Right lobe of liver (tissue), 6 donors: ENCODE measurements around the gene ATXN1. TPM values are rescaled to one million over a fixed set of nuclear protein-coding genes. Genes with fewer than 3 reads are reported as not detected.

ENCODE experiments used
- ATAC-seq, 4 donors: fragments of 200-7000 bp; cut with Tn5 transposase; one replicate each; pipeline ENCODE4 v1.9.1; 2020; ENCODE audit warnings: mild to moderate bottlenecking in 4 of 4, moderate library complexity in 4 of 4
- DNase-seq, 3 donors: peaks; one replicate each; pipeline ENCODE4 v3.0.0-alpha.2; 2020
- H3K27ac ChIP-seq, 3 donors: fragments of 200-600 bp; one replicate each; pipeline ENCODE4 v1.8.0; 2022
- H3K27me3 ChIP-seq, 2 donors: fragments of 200-600 bp; one replicate each; pipeline ENCODE4 v1.8.0; 2022
- H3K36me3 ChIP-seq, 4 donors: fragments of 200-600 bp; sonication (generic) in 1 of 4; one replicate each; pipeline versions ENCODE4 v1.5.1 to v1.8.0; 2017 to 2022; ENCODE audit warnings: control low read depth in 1 of 4
- H3K4me1 ChIP-seq, 4 donors: fragments of 200-600 bp; sonication (generic) in 1 of 4; one replicate each; pipeline versions ENCODE4 v1.5.1 to v1.8.0; 2017 to 2022; ENCODE audit warnings: control low read depth in 1 of 4
- H3K4me3 ChIP-seq, 3 donors: fragments of 200-600 bp; one replicate each; pipeline ENCODE4 v1.8.0; 2022
- H3K9me3 ChIP-seq, 4 donors: fragments of 200-600 bp; sonication (generic) in 1 of 4; one replicate each; pipeline versions ENCODE4 v1.5.1 to v1.8.0; 2017 to 2022; ENCODE audit warnings: control low read depth in 1 of 4
- CTCF ChIP-seq, 4 donors: fragments of 200-600 bp in 3 of 4; fragments of 450-650 bp in 1 of 4; IDR thresholded peaks; one replicate each; pipeline versions ENCODE4 v1.5.1 to v1.8.0; 2016 to 2022; ENCODE audit warnings: antibody characterized with exemption in 4 of 4, mild to moderate bottlenecking in 2 of 4
- POLR2A ChIP-seq: fragments of 450-650 bp; IDR thresholded peaks from one replicate; pipeline ENCODE4 v1.6.1; 2017; ENCODE audit warnings: antibody characterized with exemption, mild to moderate bottlenecking
- WGBS: methylation state at CpG from one replicate; pipeline ENCODE4 v1.1.6; 2018; ENCODE audit warnings: low coverage, low lambda C conversion rate; ENCODE audit not compliant: insufficient coverage; ENCODE audit errors: missing lambda C conversion rate; 5-methylcytosine and 5-hydroxymethylcytosine counted together
- intact Hi-C, 2 donors: fragments of 100-400 bp; cut with DNase I; formaldehyde crosslinking; loops; one replicate each; pipeline versions ENCODE4 v1.11.2 to v1.14.1; 2022
- total RNA-seq, 6 experiments: library from RNA; depleted of rRNA in 2 of 6; stranded (reverse); fragments of >200 nt in 2 of 6; fragmentation: NEBNext Ultra II Directional in 3 of 6; extraction: Animal tissue kit (Norgen Biotek cat#: 25700) in 3 of 6; gene quantifications; one replicate each; pipeline versions ENCODE4 v1.1.0 to v1.2.4, GENCODE V29; 2016 to 2023
- donor health status: DM: no; HTN: yes; CAD: no.
- donor health status: DM: no; HTN: no; CAD: no.
- donor health status: DM: no; HTN: no; CAD: no.
- donor health status: DM: no; HTN: yes; CAD: no.
- donor health status: DM: no; HTN: yes; CAD: no.

ATXN1 gene
- total RNA-seq, 6 experiments from 2014 or later: 23.2 to 28.7 (median 25.0) TPM

DNA sequence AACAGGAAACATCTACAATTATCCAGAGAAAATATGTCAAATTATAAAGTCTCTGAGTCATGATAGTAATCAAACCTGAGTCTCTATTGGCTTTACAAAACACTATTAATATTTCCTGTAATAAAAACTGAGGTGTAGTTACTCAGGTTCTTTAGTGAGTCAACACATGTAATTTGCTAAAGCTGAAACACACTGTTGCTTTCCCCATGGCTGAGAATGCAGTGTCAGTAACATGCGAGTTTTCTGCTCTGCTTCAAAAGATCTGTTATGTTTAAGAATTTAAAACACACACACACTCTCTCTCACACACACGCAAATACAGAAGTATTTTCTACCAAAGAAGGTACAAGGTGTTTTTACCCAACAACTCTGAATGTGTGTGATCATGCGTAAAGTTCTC lies 38.6 kb downstream of the ATXN1 start:
- Histone ChIP-seq H3K27me3 (no peaks in the 10 kb centered on the region), H3K27ac (no peak overlapping the region), H3K4me1 (peaks cover 0 to 31% (median 4%) of the 10 kb centered on the region in 4 donors), H3K4me3 (no peak overlapping the region), H3K9me3 (no peaks in the 10 kb centered on the region), H3K36me3 (no peaks in the 10 kb centered on the region)
- no peak for TF ChIP-seq CTCF (IDR thresholded peaks at IDR 0.05)
- no peak for TF ChIP-seq POLR2A
- ATAC-seq: no peak
- no peak for DNase-seq
- intact Hi-C loops: no loop called here
- 86% methylated on average over 3 of the region's 3 CpGs for WGBS

DNA sequence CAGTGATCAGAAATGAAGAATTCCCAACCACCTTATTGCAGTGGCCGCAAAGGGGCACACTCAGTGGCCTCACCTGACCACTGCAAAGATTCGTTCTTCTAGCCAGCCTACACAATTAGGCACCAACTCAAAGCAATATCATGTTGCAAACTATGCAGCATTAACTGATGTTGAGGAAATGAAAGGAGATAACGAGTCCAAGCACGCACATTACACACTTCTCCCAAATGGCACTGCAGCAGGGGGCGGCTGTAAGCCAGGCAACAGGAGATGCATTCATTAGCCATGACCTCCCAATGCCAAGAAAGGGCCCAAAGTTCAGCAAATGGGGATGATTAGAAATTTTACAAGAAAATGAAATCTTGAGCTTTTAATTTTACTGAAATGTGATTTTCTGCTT lies 39.3 kb downstream of the ATXN1 start:
- WGBS: 70% methylated on average over 3 of the region's 5 CpGs
- no peaks in the 10 kb centered on the region for H3K27me3 ChIP-seq
- no peak for ATAC-seq
- H3K36me3 ChIP-seq: no peaks in the 10 kb centered on the region
- no peak overlapping the region for H3K27ac ChIP-seq
- H3K4me3 ChIP-seq: no peak overlapping the region
- DNase-seq: no peak
- peaks cover 0 to 27% (median 4%) of the 10 kb centered on the region in 4 donors for H3K4me1 ChIP-seq
- no peaks in the 10 kb centered on the region for H3K9me3 ChIP-seq
- intact Hi-C loops: no loop called here
- no peak for TF ChIP-seq POLR2A
- TF ChIP-seq CTCF (IDR thresholded peaks at IDR 0.05): no peak

GRCh38 chr6:16720861-16721260 lies 40.4 kb downstream of the ATXN1 start:
- no peak for TF ChIP-seq POLR2A
- TF ChIP-seq CTCF (IDR thresholded peaks at IDR 0.05): no peak
- Histone ChIP-seq H3K4me3 (no peak overlapping the region), H3K4me1 (peaks cover 0 to 17% (median 2%) of the 10 kb centered on the region in 4 donors), H3K27me3 (no peaks in the 10 kb centered on the region), H3K9me3 (no peaks in the 10 kb centered on the region), H3K36me3 (no peaks in the 10 kb centered on the region), H3K27ac (no peak overlapping the region)
- intact Hi-C loops: no loop called here
- WGBS: 99% methylated on average over 4 of the region's 4 CpGs
- no peak for DNase-seq
- no peak for ATAC-seq

DNA sequence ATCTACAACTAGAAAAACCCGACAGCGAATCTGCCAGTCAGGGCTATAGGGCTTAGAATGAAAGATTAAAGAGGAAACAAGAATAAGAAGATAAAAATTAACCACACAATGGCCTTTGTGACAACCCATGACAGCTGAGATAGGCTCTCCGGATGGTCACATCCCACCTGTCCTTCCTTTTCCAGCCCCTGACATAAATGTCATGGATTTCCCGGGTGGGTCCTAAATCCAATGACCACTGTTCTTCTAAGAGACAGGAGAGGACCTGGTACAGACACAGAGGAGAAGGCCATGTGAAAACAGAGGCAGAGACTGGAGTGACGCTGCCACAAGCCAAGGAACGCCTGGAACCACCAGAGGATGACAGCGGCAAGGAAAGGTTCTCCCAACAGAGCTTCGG lies 41.8 kb downstream of the ATXN1 start:
- WGBS: 73% methylated on average over 7 of the region's 8 CpGs
- Histone ChIP-seq H3K36me3 (no peaks in the 10 kb centered on the region), H3K9me3 (no peaks in the 10 kb centered on the region), H3K27ac (no peak overlapping the region), H3K4me3 (no peak overlapping the region), H3K4me1 (peaks cover 0 to 12% (median 0%) of the 10 kb centered on the region in 4 donors), H3K27me3 (no peaks in the 10 kb centered on the region)
- ATAC-seq (no peak), DNase-seq (no peak)
- no peak for TF ChIP-seq CTCF (IDR thresholded peaks at IDR 0.05)
- no peak for TF ChIP-seq POLR2A
- intact Hi-C loops: no loop called here

DNA sequence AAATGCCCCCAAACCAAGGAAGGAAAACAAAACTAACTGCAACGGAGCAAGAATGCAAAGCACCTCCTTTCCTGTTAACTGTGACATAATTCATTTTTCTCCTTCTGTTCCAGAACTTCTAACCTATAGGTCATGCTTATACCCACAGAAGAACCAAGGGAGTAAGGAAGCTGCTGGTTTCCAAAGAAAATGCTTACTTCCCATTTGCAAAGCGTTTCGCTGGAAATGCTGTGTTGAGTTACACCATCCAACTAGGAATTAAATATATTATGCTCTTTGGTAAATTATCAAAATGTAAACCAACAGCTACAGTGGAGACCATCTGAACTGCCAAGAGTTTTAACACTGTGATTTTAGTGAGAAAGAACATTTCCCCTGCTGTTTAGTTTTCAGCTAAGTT lies 42.9 kb downstream of the ATXN1 start:
- ATAC-seq (no peak), DNase-seq (no peak)
- Histone ChIP-seq H3K4me1 (peaks cover 0 to 9% (median 0%) of the 10 kb centered on the region in 4 donors), H3K36me3 (no peaks in the 10 kb centered on the region), H3K4me3 (no peak overlapping the region), H3K27me3 (no peaks in the 10 kb centered on the region), H3K27ac (no peak overlapping the region), H3K9me3 (no peaks in the 10 kb centered on the region)
- no peak for TF ChIP-seq CTCF (IDR thresholded peaks at IDR 0.05)
- TF ChIP-seq POLR2A: no peak
- WGBS: 58% methylated on average over 3 of the region's 3 CpGs
- intact Hi-C loops: no loop called here
